Smooth muscle cell (in vitro differentiated cells): ENCODE results near the gene MEGF6. TPM values are rescaled to one million over a fixed set of nuclear protein-coding genes. Genes with fewer than 3 reads are reported as not detected.

ENCODE experiments used
- DNase-seq: peaks from one replicate; lab custom pipeline; 2025; ENCODE audit not compliant: unreplicated experiment; lab: John Stamatoyannopoulos, UW
- H2AFZ ChIP-seq: fragments of 200-600 bp; sonication (generic); 2 replicates; pipeline ENCODE4 v1.6.0; 2016; ENCODE audit warnings: antibody characterized with exemption, low read depth, mild to moderate bottlenecking
- H3F3A ChIP-seq: fragments of 200-600 bp; sonication (generic); 2 replicates; pipeline ENCODE4 v1.6.0; 2017; ENCODE audit warnings: antibody characterized with exemption, low read depth
- H3K27ac ChIP-seq: fragments of 200-600 bp; sonication (generic); 2 replicates; pipeline ENCODE4 v1.5.1; 2016; ENCODE audit warnings: low read depth, mild to moderate bottlenecking
- H3K27me3 ChIP-seq: fragments of 200-600 bp; sonication (generic); 2 replicates; pipeline ENCODE4 v1.6.1; 2016; ENCODE audit warnings: low read depth, mild to moderate bottlenecking
- H3K36me3 ChIP-seq: fragments of 200-600 bp; sonication (generic); 2 replicates; pipeline ENCODE4 v1.5.1; 2016; ENCODE audit warnings: low read depth
- H3K4me1 ChIP-seq: fragments of 200-600 bp; sonication (generic); 2 replicates; pipeline ENCODE4 v1.5.1; 2016; ENCODE audit warnings: low read depth
- H3K4me2 ChIP-seq: fragments of 200-600 bp; sonication (generic); 2 replicates; pipeline ENCODE4 v1.6.0; 2016; ENCODE audit warnings: mild to moderate bottlenecking
- H3K4me3 ChIP-seq: fragments of 200-600 bp; sonication (generic); 2 replicates; pipeline ENCODE4 v1.5.1; 2016; ENCODE audit warnings: mild to moderate bottlenecking
- H3K79me2 ChIP-seq: fragments of 200-600 bp; sonication (generic); 2 replicates; pipeline ENCODE4 v1.6.0; 2016; ENCODE audit warnings: low read depth, mild to moderate bottlenecking
- H3K9ac ChIP-seq: fragments of 200-600 bp; sonication (generic); 2 replicates; pipeline ENCODE4 v1.6.0; 2016; ENCODE audit warnings: low read depth
- H3K9me3 ChIP-seq: fragments of 200-600 bp; sonication (generic); replicated peaks from 2 replicates; pipeline ENCODE4 v1.5.1; 2016; ENCODE audit warnings: low read depth
- H4K20me1 ChIP-seq: fragments of 200-600 bp; sonication (generic); 2 replicates; pipeline ENCODE4 v1.6.0; 2016; ENCODE audit warnings: low read depth
- CTCF ChIP-seq: fragments of 200-600 bp; sonication (generic); IDR thresholded peaks from 2 replicates; pipeline ENCODE4 v1.5.1; 2017; ENCODE audit warnings: borderline replicate concordance, mild to moderate bottlenecking, antibody characterized with exemption; ENCODE audit not compliant: insufficient read depth, poor library complexity, severe bottlenecking
- WGBS: methylation state at CpG from one replicate; pipeline ENCODE4 v1.1.7; 2016; ENCODE audit warnings: low lambda C conversion rate; 5-methylcytosine and 5-hydroxymethylcytosine counted together
- polyA plus RNA-seq: library from polyadenylated mRNA; unstranded; fragments of >200 nt; fragmentation: Nextera tagmentation; extraction: Ambion mirVana; gene quantifications from 2 replicates; pipeline ENCODE4 v1.2.1, GENCODE V29; 2016
- total RNA-seq: library from RNA; depleted of rRNA; stranded (reverse); fragments of >200 nt; gene quantifications from 2 replicates; pipeline ENCODE4 v1.2.3, GENCODE V29; 2014

The MEGF6 gene, protein sequence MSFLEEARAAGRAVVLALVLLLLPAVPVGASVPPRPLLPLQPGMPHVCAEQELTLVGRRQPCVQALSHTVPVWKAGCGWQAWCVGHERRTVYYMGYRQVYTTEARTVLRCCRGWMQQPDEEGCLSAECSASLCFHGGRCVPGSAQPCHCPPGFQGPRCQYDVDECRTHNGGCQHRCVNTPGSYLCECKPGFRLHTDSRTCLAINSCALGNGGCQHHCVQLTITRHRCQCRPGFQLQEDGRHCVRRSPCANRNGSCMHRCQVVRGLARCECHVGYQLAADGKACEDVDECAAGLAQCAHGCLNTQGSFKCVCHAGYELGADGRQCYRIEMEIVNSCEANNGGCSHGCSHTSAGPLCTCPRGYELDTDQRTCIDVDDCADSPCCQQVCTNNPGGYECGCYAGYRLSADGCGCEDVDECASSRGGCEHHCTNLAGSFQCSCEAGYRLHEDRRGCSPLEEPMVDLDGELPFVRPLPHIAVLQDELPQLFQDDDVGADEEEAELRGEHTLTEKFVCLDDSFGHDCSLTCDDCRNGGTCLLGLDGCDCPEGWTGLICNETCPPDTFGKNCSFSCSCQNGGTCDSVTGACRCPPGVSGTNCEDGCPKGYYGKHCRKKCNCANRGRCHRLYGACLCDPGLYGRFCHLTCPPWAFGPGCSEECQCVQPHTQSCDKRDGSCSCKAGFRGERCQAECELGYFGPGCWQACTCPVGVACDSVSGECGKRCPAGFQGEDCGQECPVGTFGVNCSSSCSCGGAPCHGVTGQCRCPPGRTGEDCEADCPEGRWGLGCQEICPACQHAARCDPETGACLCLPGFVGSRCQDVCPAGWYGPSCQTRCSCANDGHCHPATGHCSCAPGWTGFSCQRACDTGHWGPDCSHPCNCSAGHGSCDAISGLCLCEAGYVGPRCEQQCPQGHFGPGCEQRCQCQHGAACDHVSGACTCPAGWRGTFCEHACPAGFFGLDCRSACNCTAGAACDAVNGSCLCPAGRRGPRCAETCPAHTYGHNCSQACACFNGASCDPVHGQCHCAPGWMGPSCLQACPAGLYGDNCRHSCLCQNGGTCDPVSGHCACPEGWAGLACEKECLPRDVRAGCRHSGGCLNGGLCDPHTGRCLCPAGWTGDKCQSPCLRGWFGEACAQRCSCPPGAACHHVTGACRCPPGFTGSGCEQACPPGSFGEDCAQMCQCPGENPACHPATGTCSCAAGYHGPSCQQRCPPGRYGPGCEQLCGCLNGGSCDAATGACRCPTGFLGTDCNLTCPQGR (N-terminal part only)
- total RNA-seq: 4.8 and 6.5 TPM in 2 replicates
- 12.8 and 18.6 TPM in 2 replicates for polyA plus RNA-seq

GRCh38 chr1:3611170-3612019 lies at the start of gene MEGF6:
MEGF6 (minus strand) TSS chr1:3611508; CDS start chr1:3611268, 240 bp downstream.
- TF ChIP-seq CTCF: no peak
- H3K4me1 ChIP-seq: peaks cover 23% of the 10 kb centered on the region
- WGBS: 3% methylated on average over 41 of the region's 87 CpGs
- no peak within 1 kb of the TSS for H3K27ac ChIP-seq
- H3K36me3 ChIP-seq: no peaks in the 10 kb centered on the region
- no peaks in the 10 kb centered on the region for H3K79me2 ChIP-seq
- peak within 1 kb of the TSS; percentile 91 for H3K4me2 ChIP-seq
- H3K9me3 ChIP-seq: no peaks in the 10 kb centered on the region
- peak; percentile 21 for DNase-seq
- H3F3A ChIP-seq: peaks cover 5% of the 10 kb centered on the region
- peak within 1 kb of the TSS; percentile 52 for H3K4me3 ChIP-seq
- H3K27me3 ChIP-seq: peaks cover 17% of the 10 kb centered on the region
- no peak within 1 kb of the TSS for H2AFZ ChIP-seq
- no peaks in the 10 kb centered on the region for H4K20me1 ChIP-seq
- no peak within 1 kb of the TSS for H3K9ac ChIP-seq

DNA sequence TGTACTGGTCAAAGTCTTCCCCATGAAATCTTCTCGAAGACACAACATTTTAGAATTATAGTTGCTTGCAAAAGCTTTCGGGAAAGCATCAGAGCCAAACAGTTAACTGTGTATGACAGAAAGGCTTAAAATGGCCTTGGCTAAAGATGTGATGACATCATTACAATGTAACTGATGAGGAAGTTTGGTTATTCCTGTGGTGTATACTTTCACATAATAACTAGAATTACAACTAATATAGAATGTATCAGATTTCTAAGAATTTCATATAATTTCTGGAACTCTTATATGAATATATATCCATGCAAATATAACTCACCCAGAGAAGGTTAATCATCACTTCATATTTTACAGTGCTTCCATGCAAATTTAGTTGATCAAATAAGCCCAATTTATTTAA lies 49.4 kb upstream of the MEGF6 start:
- Histone ChIP-seq H3F3A (no peaks in the 10 kb centered on the region), H2AFZ (no peak overlapping the region)
- WGBS: 69% methylated on average over 2 of the region's 2 CpGs

More for the DNA sequence above, 49.4 kb upstream of the MEGF6 start:
- no peaks in the 10 kb centered on the region for H3K36me3 ChIP-seq
- no peak overlapping the region for H3K9ac ChIP-seq
- H3K4me1 ChIP-seq: no peaks in the 10 kb centered on the region
- H3K27ac ChIP-seq: no peak overlapping the region
- H3K9me3 ChIP-seq: no peaks in the 10 kb centered on the region
- H3K4me3 ChIP-seq: no peak overlapping the region
- TF ChIP-seq CTCF: no peak
- no peak overlapping the region for H3K4me2 ChIP-seq
- H3K27me3 ChIP-seq: peaks cover 23% of the 10 kb centered on the region
- no peak for DNase-seq
- no peaks in the 10 kb centered on the region for H4K20me1 ChIP-seq
- no peaks in the 10 kb centered on the region for H3K79me2 ChIP-seq
